Osteocyte (in vitro differentiated cells): Measurements from ENCODE around the gene ZNF618. TPM values are rescaled to one million over a fixed set of nuclear protein-coding genes. Genes with fewer than 3 reads are reported as not detected.
A peak's percentile ranks its signal among the peaks of the same experiment; 100 is the strongest.

ENCODE experiments used
- DNase-seq: peaks from one replicate; pipeline ENCODE4 v3.0.0; 2021; ENCODE audit warnings: mixed read lengths; ENCODE audit not compliant: unreplicated experiment; ENCODE audit errors: extremely low spot score
- H3K27ac Mint-ChIP-seq: one replicate; pipeline ENCODE4 v1.8.0; 2021; ENCODE audit warnings: mild to moderate bottlenecking, mixed read lengths; ENCODE audit not compliant: unreplicated experiment
- H3K27me3 Mint-ChIP-seq: one replicate; pipeline ENCODE4 v1.8.0; 2021; ENCODE audit warnings: mixed read lengths; ENCODE audit not compliant: unreplicated experiment
- H3K36me3 Mint-ChIP-seq: one replicate; pipeline ENCODE4 v1.8.0; 2021; ENCODE audit warnings: mixed read lengths; ENCODE audit not compliant: unreplicated experiment
- H3K4me1 Mint-ChIP-seq: one replicate; pipeline ENCODE4 v1.8.0; 2021; ENCODE audit warnings: mixed read lengths; ENCODE audit not compliant: unreplicated experiment
- H3K4me3 Mint-ChIP-seq: one replicate; pipeline ENCODE4 v1.8.0; 2021; ENCODE audit warnings: mild to moderate bottlenecking, moderate library complexity, mixed read lengths; ENCODE audit not compliant: unreplicated experiment
- H3K9me3 Mint-ChIP-seq: one replicate; pipeline ENCODE4 v1.8.0; 2021; ENCODE audit warnings: mixed read lengths; ENCODE audit not compliant: unreplicated experiment
- CTCF ChIP-seq: fragments of 200-600 bp; sonication (generic); IDR thresholded peaks from 2 replicates; pipeline ENCODE4 v1.5.0; 2021; ENCODE audit warnings: antibody characterized with exemption, mild to moderate bottlenecking, moderate library complexity
- total RNA-seq: library from RNA; stranded (reverse); gene quantifications from 2 replicates; pipeline ENCODE4 v1.2.1, GENCODE V29; 2021

The ZNF618 gene
- total RNA-seq, 1 donor from 2014 or later: 36.8 TPM

GRCh38 chr9:113931140-113931539, 55.0 kb downstream of the ZNF618 start:
- no peak for TF ChIP-seq CTCF
- Mint-ChIP-seq H3K4me1 (no peaks in the 10 kb centered on the region), H3K4me3 (no peak overlapping the region), H3K9me3 (peaks cover 22% of the 10 kb centered on the region), H3K27me3 (no peaks in the 10 kb centered on the region), H3K36me3 (peaks cover 20% of the 10 kb centered on the region), H3K27ac (no peak overlapping the region)
- DNase-seq: peak; percentile 56

GRCh38 chr9:113931777-113932176, 55.7 kb downstream of the ZNF618 start:
- no peak overlapping the region for H3K27ac Mint-ChIP-seq
- no peak for TF ChIP-seq CTCF
- no peaks in the 10 kb centered on the region for H3K27me3 Mint-ChIP-seq
- H3K4me1 Mint-ChIP-seq: peaks cover 6% of the 10 kb centered on the region
- no peak for DNase-seq
- H3K9me3 Mint-ChIP-seq: peaks cover 17% of the 10 kb centered on the region
- H3K4me3 Mint-ChIP-seq: no peak overlapping the region
- peaks cover 16% of the 10 kb centered on the region for H3K36me3 Mint-ChIP-seq

GRCh38 chr9:113932906-113933584, 56.9 kb downstream of the ZNF618 start:
- Mint-ChIP-seq H3K9me3 (peaks cover 11% of the 10 kb centered on the region), H3K27ac (no peak overlapping the region), H3K27me3 (no peaks in the 10 kb centered on the region), H3K4me3 (no peak overlapping the region), H3K36me3 (peaks cover 8% of the 10 kb centered on the region), H3K4me1 (peaks cover 19% of the 10 kb centered on the region)
- peak; percentile 21 for DNase-seq
- no peak for TF ChIP-seq CTCF

DNA sequence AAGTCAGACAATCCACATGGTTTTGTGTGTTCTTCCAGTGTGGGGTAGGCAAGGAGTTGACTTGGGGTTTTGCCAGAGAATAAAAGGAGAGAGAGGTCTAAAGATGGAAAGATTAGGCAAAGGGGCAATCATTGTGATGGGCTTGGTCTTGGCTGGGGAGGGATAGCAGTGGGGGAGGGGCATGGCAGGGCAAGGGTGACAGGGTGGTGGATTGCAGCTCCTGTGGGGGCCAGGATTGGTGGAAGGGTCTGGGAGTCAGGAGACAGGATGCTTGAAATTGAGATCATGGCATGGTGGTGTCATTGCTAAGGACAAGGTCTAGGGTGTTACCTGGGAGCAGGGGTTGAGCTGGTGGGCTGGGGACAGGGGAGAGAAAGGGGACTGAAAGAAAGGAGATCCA, 57.6 kb downstream of the ZNF618 start:
- DNase-seq: no peak
- Mint-ChIP-seq H3K9me3 (peaks cover 4% of the 10 kb centered on the region), H3K4me3 (no peak overlapping the region), H3K4me1 (peaks cover 19% of the 10 kb centered on the region), H3K27me3 (no peaks in the 10 kb centered on the region), H3K36me3 (peaks cover 5% of the 10 kb centered on the region), H3K27ac (no peak overlapping the region)
- no peak for TF ChIP-seq CTCF

- no peak for TF ChIP-seq CTCF
- H3K4me3 Mint-ChIP-seq: no peak overlapping the region
- peaks cover 4% of the 10 kb centered on the region for H3K9me3 Mint-ChIP-seq
- no peaks in the 10 kb centered on the region for H3K27me3 Mint-ChIP-seq
- H3K4me1 Mint-ChIP-seq: peaks cover 22% of the 10 kb centered on the region
- H3K27ac Mint-ChIP-seq: no peak overlapping the region
- DNase-seq: peak; percentile 42
- H3K36me3 Mint-ChIP-seq: peaks cover 2% of the 10 kb centered on the region
Measured at GRCh38 chr9:113934167-113934828, 58.2 kb downstream of the ZNF618 start.
